Ascending aorta (tissue), 2 donors: ENCODE data around the gene KCNA3. TPM values are rescaled to one million over a fixed set of nuclear protein-coding genes. Genes with fewer than 3 reads are reported as not detected.

Experiments
- DNase-seq, 2 donors: peaks; one replicate each; pipeline ENCODE4 v3.0.0-alpha.2; 2019; ENCODE audit warnings: low spot score in 2 of 2
- H3K27ac ChIP-seq, 2 donors: fragments of 200-600 bp; sonication (generic); one replicate each; pipeline ENCODE4 v1.5.1; 2016 to 2017; ENCODE audit warnings: mild to moderate bottlenecking in 1 of 2
- H3K27me3 ChIP-seq: fragments of 200-600 bp; sonication (generic); one replicate; pipeline ENCODE4 v1.5.1; 2017
- H3K36me3 ChIP-seq, 2 donors: fragments of 200-600 bp; sonication (generic); one replicate each; pipeline ENCODE4 v1.5.1; 2016
- H3K4me1 ChIP-seq, 2 donors: fragments of 200-600 bp; sonication (generic); one replicate each; pipeline ENCODE4 v1.5.1; 2016 to 2017; ENCODE audit warnings: mild to moderate bottlenecking in 1 of 2
- H3K4me3 ChIP-seq, 2 donors: fragments of 200-600 bp; sonication (generic); one replicate each; pipeline ENCODE4 v1.5.1; 2016 to 2017; ENCODE audit warnings: mild to moderate bottlenecking in 1 of 2
- H3K9me3 ChIP-seq, 2 donors: fragments of 200-600 bp; sonication (generic); one replicate each; pipeline ENCODE4 v1.5.1; 2016
- intact Hi-C: fragments of 100-400 bp; cut with DNase I; formaldehyde crosslinking; loops from one replicate; pipeline ENCODE4 v1.15.1; 2023
- total RNA-seq: library from RNA; depleted of rRNA; stranded (reverse); fragments of >200 nt; gene quantifications from one replicate; pipeline ENCODE4 v1.1.0, GENCODE V29; 2016
- TF ChIP-seq, protein P1 (sequence below), 3 experiments: fragments of 200-600 bp in 2 of 3; fragments of 450-650 bp in 1 of 3; sonication (generic) in 2 of 3; IDR thresholded peaks; one replicate each; pipeline ENCODE4 v1.5.1; 2016 to 2019; ENCODE audit warnings: antibody characterized with exemption in 3 of 3, mild to moderate bottlenecking in 1 of 3, moderate library complexity in 1 of 3

Gene KCNA3
- total RNA-seq, 1 donor from 2014 or later, result not detected

GRCh38 chr1:110702260-110702659 is 27.5 kb upstream of the KCNA3 start:
- Histone ChIP-seq H3K4me3 (no peak overlapping the region), H3K27ac (no peak overlapping the region), H3K27me3 (no peaks in the 10 kb centered on the region), H3K36me3 (no peaks in the 10 kb centered on the region), H3K4me1 (no peaks in the 10 kb centered on the region), H3K9me3 (no peaks in the 10 kb centered on the region)
- no peak for DNase-seq
- intact Hi-C loops, result no loop called here
- TF ChIP-seq, protein P1, sequence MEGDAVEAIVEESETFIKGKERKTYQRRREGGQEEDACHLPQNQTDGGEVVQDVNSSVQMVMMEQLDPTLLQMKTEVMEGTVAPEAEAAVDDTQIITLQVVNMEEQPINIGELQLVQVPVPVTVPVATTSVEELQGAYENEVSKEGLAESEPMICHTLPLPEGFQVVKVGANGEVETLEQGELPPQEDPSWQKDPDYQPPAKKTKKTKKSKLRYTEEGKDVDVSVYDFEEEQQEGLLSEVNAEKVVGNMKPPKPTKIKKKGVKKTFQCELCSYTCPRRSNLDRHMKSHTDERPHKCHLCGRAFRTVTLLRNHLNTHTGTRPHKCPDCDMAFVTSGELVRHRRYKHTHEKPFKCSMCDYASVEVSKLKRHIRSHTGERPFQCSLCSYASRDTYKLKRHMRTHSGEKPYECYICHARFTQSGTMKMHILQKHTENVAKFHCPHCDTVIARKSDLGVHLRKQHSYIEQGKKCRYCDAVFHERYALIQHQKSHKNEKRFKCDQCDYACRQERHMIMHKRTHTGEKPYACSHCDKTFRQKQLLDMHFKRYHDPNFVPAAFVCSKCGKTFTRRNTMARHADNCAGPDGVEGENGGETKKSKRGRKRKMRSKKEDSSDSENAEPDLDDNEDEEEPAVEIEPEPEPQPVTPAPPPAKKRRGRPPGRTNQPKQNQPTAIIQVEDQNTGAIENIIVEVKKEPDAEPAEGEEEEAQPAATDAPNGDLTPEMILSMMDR (IDR thresholded peaks at IDR 0.05), result no peak

DNA sequence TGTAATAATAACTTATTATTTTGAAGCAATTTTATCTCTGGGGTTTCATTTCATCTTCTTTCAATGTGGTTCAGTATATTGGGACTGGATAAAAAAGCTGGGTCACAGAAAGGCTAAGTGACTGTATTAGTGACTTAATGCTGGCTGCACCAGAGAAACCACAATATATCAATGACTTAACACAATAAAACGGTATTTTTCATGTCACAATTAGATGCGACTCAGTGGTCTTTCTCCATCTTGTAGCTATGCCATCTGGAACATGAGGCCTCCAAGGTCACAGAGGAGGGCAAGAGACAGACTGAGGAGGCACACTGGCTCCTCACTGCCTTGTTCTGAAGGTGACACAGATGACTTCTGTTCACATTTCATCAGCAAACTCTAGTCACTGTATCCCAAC is 26.0 kb upstream of the KCNA3 start:
- Histone ChIP-seq H3K4me1 (no peaks in the 10 kb centered on the region), H3K27me3 (no peaks in the 10 kb centered on the region), H3K4me3 (no peak overlapping the region), H3K27ac (no peak overlapping the region), H3K36me3 (no peaks in the 10 kb centered on the region), H3K9me3 (no peaks in the 10 kb centered on the region)
- no peak for DNase-seq
- intact Hi-C loops, result no loop called here
- TF ChIP-seq, protein P1 (IDR thresholded peaks at IDR 0.05), result no peak

DNA sequence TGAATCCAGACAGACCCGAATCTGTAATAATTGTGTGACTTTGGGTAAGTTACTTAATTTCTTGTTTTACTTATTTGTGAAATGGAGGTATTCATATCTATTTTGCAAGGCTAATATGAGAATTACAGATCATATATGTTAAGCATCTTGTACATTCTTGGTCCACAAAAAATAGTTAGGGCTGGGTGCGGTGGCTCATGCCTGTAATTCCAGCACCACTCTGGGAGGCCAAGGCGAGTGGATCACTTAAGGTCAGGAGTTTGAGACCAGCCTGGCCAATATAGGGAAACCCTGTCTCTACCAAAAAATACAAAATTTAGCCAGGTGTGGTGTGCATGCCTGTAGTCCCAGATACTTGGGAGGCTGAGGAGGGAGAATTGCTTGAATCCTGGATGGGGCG is 22.9 kb upstream of the KCNA3 start:
- TF ChIP-seq, protein P1 (IDR thresholded peaks at IDR 0.05), result no peak
- H3K27me3 ChIP-seq, result no peaks in the 10 kb centered on the region
- H3K4me1 ChIP-seq, result no peaks in the 10 kb centered on the region
- H3K4me3 ChIP-seq, result no peak overlapping the region
- no peak for DNase-seq
- intact Hi-C loops, result no loop called here
- no peak overlapping the region for H3K27ac ChIP-seq
- H3K9me3 ChIP-seq, result no peaks in the 10 kb centered on the region
- no peaks in the 10 kb centered on the region for H3K36me3 ChIP-seq

- no peaks in the 10 kb centered on the region for H3K4me1 ChIP-seq
- H3K27ac ChIP-seq, result no peak overlapping the region
- H3K36me3 ChIP-seq, result no peaks in the 10 kb centered on the region
- no peaks in the 10 kb centered on the region for H3K9me3 ChIP-seq
- TF ChIP-seq, protein P1 (IDR thresholded peaks at IDR 0.05), result no peak
- H3K4me3 ChIP-seq, result no peak overlapping the region
- intact Hi-C loops, result no loop called here
- DNase-seq, result no peak
- no peaks in the 10 kb centered on the region for H3K27me3 ChIP-seq
Measured at GRCh38 chr1:110696818-110697217, 22.1 kb upstream of the KCNA3 start.

GRCh38 chr1:110690709-110691365 is 16.1 kb upstream of the KCNA3 start:
- intact Hi-C loops, result no loop called here
- Histone ChIP-seq H3K27me3 (no peaks in the 10 kb centered on the region), H3K4me1 (no peaks in the 10 kb centered on the region), H3K9me3 (no peaks in the 10 kb centered on the region), H3K36me3 (no peaks in the 10 kb centered on the region), H3K27ac (no peak overlapping the region), H3K4me3 (no peak overlapping the region)
- TF ChIP-seq, protein P1 (IDR thresholded peaks at IDR 0.05), result no peak
- no peak for DNase-seq

DNA sequence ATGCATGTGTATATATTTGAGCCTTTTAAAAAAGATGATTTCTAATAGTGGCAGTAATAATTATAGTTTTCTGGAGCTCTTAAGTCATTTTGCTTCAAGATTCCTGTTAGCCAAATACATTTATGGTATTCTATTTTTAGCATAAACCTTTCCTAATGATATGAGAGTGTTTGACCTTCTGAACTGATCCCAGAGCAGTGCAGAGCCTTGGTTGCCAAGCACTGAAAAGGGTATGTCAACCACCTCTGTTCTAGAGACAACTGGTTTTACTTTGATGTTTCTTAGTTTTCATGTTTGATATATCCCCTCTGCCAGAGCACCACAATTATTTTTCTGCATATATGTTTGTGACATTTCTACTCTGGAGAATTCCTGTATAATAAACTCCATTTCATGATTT is 15.1 kb upstream of the KCNA3 start:
- Histone ChIP-seq H3K27ac (no peak overlapping the region), H3K4me1 (no peaks in the 10 kb centered on the region), H3K9me3 (no peaks in the 10 kb centered on the region), H3K27me3 (no peaks in the 10 kb centered on the region), H3K4me3 (no peak overlapping the region), H3K36me3 (no peaks in the 10 kb centered on the region)
- intact Hi-C loops, result no loop called here
- TF ChIP-seq, protein P1 (IDR thresholded peaks at IDR 0.05), result no peak
- no peak for DNase-seq
